Adipocyte (in vitro differentiated cells): ENCODE data around the gene CENPM.
A peak's percentile ranks its signal among the peaks of the same experiment; 100 is the strongest.

Experiments
- DNase-seq: peaks from one replicate; pipeline ENCODE4 v3.0.0-alpha.2; 2015; ENCODE audit warnings: low read depth
- H3K27me3 ChIP-seq: replicated peaks from 2 replicates; pipeline ENCODE4 v1.7.0; 2013; ENCODE audit warnings: mild to moderate bottlenecking, low read length, moderate library complexity; ENCODE audit not compliant: control insufficient read depth, insufficient read depth
- H3K36me3 ChIP-seq: 2 replicates; pipeline ENCODE4 v1.7.0; 2013; ENCODE audit warnings: low read length, mild to moderate bottlenecking, moderate library complexity; ENCODE audit not compliant: control insufficient read depth, insufficient read depth, severe bottlenecking
- H3K4me1 ChIP-seq: 2 replicates; pipeline ENCODE4 v1.7.0; 2013; ENCODE audit warnings: mild to moderate bottlenecking, low read length, moderate library complexity; ENCODE audit not compliant: control insufficient read depth, insufficient read depth
- H3K4me3 ChIP-seq: 2 replicates; pipeline ENCODE4 v1.7.0; 2013; ENCODE audit warnings: mild to moderate bottlenecking, low read length, moderate library complexity
- H3K9ac ChIP-seq: 2 replicates; pipeline ENCODE4 v1.7.0; 2013; ENCODE audit warnings: mild to moderate bottlenecking, low read length, moderate library complexity
- H3K9me3 ChIP-seq: 2 replicates; pipeline ENCODE4 v1.7.0; 2013; ENCODE audit warnings: mild to moderate bottlenecking, low read length, moderate library complexity; ENCODE audit not compliant: control insufficient read depth

CENPM gene

DNA sequence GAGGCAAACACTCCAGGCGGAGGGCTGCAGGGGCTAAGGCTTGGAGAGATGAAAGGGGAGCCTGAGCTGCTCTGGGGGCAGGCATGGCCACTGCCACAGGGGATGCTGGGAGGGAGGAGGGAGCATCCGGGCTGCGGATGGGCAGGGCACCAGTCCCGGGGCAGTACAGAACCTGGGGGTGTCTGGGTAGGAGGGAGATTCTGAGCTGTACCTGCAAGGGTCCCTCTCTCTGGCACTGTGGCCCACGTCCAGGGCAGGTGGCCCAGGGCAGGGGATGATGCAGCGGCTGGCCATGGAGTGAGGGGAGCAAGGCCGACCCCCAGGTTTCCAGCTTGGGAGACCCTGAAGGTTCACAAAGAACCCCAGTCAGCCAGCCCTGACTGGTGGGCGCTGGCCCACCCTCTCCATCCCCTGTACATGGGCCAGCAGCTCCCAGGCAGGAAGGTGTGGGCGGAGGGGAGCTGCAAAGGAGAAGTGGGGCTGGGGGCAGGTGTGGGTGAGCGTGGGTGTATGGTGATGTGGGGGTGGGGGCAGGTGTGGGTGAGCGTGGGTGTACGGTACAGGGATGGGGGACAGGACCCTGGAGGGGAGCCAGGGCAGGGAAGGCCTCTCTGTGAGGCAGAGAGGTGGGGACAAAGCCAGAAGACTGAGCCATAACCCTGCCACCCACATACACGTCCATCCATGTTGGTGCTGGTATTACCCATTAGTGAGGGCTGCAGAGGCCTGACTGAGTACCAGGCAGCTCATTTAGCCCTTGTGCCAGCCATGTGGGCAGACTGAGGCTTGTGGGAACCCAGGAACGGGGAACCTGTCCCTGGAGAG lies 18.1 kb downstream of the CENPM start:
- Histone ChIP-seq H3K4me1 (peaks cover 3% of the 10 kb centered on the region), H3K9me3 (no peaks in the 10 kb centered on the region), H3K9ac (no peak overlapping the region), H3K27me3 (peaks cover 9% of the 10 kb centered on the region), H3K4me3 (no peak overlapping the region), H3K36me3 (no peaks in the 10 kb centered on the region)
- no peak for DNase-seq

- Histone ChIP-seq H3K9ac (no peak overlapping the region), H3K27me3 (peaks cover 9% of the 10 kb centered on the region), H3K36me3 (no peaks in the 10 kb centered on the region), H3K9me3 (no peaks in the 10 kb centered on the region), H3K4me3 (no peak overlapping the region), H3K4me1 (peaks cover 3% of the 10 kb centered on the region)
- DNase-seq = no peak
These were observed 19.1 kb downstream of the CENPM start for GRCh38 chr22:41927813-41928212.

DNA sequence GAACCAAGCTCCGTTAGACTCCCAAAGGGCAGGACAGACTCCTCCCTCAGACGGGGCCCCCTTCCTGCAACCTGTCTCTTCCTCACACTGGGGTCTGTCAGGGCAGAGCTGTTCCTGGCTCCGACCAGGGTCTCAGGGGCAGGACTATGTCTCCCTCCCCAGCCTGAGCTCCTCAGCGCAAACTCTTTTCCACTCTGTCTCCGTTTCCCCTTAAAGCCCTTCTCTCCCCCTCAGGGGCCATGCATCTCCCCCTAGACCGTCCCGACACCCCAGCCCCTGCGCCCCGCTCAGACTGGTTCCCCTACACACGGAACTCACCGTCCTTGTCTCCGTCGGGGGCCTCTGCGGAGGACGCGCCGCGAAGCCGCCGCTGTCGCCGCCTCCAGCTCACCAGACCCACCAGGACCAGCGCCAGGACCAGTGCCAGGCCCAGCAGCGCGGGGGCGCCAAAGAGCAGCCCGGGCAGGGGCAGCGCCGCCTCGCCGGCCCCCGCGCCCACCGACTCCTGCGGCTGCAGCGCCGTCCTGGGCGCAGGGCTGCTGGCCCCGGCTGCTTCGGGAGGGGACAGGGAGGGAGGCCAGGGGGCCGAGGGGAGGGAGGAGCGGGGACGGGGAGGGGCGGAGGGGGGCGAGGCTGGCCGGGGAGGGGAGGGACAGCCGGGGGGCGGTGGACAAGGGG lies 21.0 kb downstream of the CENPM start:
- no peak overlapping the region for H3K9ac ChIP-seq
- peaks cover 9% of the 10 kb centered on the region for H3K27me3 ChIP-seq
- H3K4me3 ChIP-seq = no peak overlapping the region
- no peaks in the 10 kb centered on the region for H3K9me3 ChIP-seq
- DNase-seq = peak; percentile 72
- peaks cover 3% of the 10 kb centered on the region for H3K4me1 ChIP-seq
- no peaks in the 10 kb centered on the region for H3K36me3 ChIP-seq

DNA sequence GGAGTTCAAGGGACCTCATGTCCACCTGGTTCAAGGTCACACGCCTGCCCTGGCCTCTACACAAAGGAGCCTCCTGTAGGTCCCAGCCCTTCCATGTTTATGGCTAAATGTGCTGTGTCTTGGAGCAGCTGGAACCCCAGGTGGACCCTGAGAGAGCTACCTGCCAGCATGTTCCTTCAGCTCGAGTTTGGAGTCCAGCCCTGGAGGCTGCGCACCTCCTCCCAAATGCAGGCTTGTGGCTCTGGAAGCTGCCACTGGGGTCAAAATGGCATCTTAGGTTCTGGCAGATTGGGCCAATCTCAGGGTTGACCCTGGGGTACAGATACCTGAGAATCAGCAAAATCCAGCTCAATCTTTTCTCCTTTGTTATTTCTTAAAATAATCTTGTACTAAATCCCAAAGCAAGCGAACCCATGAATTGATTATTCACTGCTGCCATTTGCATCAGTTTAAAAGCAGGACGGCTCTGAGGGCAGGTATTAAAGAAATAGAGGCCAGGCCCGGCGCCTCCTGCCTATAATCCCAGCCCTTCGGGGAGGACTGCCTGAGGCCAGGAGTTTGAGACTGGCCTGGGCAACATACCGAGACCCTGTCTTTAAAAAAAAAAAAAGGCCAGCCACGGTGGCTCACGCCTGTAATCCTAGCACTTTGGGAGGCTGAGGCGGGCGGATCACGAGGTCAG lies 23.2 kb downstream of the CENPM start:
- no peak for DNase-seq
- no peaks in the 10 kb centered on the region for H3K36me3 ChIP-seq
- H3K9ac ChIP-seq = no peak overlapping the region
- peaks cover 9% of the 10 kb centered on the region for H3K27me3 ChIP-seq
- H3K4me3 ChIP-seq = no peak overlapping the region
- H3K9me3 ChIP-seq = no peaks in the 10 kb centered on the region
- H3K4me1 ChIP-seq = peaks cover 8% of the 10 kb centered on the region

- H3K9ac ChIP-seq = no peak overlapping the region
- H3K27me3 ChIP-seq = peaks cover 10% of the 10 kb centered on the region
- peaks cover 8% of the 10 kb centered on the region for H3K4me1 ChIP-seq
- no peak overlapping the region for H3K4me3 ChIP-seq
- DNase-seq = no peak
- H3K9me3 ChIP-seq = no peaks in the 10 kb centered on the region
- H3K36me3 ChIP-seq = no peaks in the 10 kb centered on the region
These were observed 23.9 kb downstream of the CENPM start for GRCh38 chr22:41922940-41923594.

GRCh38 chr22:41922328-41922727 lies 24.6 kb downstream of the CENPM start:
- no peaks in the 10 kb centered on the region for H3K36me3 ChIP-seq
- H3K27me3 ChIP-seq = peaks cover 17% of the 10 kb centered on the region
- no peak overlapping the region for H3K4me3 ChIP-seq
- no peak for DNase-seq
- H3K9ac ChIP-seq = no peak overlapping the region
- H3K4me1 ChIP-seq = peaks cover 8% of the 10 kb centered on the region
- H3K9me3 ChIP-seq = no peaks in the 10 kb centered on the region

DNA sequence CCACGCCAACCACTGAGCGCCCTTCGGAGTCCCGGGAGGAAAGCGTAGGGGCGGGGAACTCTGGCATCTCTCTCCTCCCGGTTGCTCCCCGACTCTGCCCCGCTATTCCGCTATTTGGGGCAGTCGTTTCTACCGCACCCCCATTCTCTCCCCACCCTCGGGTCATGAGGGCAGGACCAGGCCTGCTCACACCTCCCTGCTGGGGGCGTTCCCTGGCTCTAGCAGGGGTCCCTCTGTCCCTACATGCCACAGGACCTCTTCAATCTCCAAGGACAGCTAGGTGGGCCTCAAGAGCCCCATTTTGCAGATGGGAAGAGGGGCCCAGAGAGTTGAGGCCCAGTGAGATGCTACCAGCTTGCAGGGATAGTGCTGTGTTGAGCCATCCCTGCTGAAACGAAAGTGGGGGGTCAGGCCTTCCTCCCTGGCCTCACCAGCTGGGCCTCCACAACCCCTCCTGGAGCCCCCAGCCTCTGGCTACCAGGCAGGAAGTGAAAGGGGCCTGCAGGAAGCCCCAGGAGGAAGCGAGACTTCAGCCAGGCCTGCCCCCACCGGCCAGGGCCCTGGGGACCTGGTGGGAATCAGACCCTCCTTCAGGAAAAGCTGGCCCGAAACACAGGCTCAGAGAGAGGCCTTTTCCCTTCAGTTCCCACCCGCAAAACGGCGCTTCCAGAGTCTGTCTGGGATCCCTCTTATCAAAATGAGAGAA lies 26.5 kb downstream of the CENPM start:
- H3K27me3 ChIP-seq = peaks cover 24% of the 10 kb centered on the region
- no peak for DNase-seq
- peaks cover 5% of the 10 kb centered on the region for H3K4me1 ChIP-seq
- no peak overlapping the region for H3K9ac ChIP-seq
- H3K4me3 ChIP-seq = no peak overlapping the region
- H3K9me3 ChIP-seq = no peaks in the 10 kb centered on the region
- no peaks in the 10 kb centered on the region for H3K36me3 ChIP-seq

GRCh38 chr22:41919357-41920224 lies 27.4 kb downstream of the CENPM start:
- Histone ChIP-seq H3K9me3 (no peaks in the 10 kb centered on the region), H3K27me3 (peaks cover 25% of the 10 kb centered on the region), H3K4me3 (peak overlapping the region; percentile 66), H3K4me1 (peaks cover 5% of the 10 kb centered on the region), H3K36me3 (no peaks in the 10 kb centered on the region), H3K9ac (peak overlapping the region; percentile 21)
- peak; percentile 35 for DNase-seq

- no peak for DNase-seq
These were observed 28.8 kb downstream of the CENPM start for GRCh38 chr22:41917903-41918791.

More at GRCh38 chr22:41917903-41918791, 28.8 kb downstream of the CENPM start:
- Histone ChIP-seq H3K9me3 (no peaks in the 10 kb centered on the region), H3K4me1 (peaks cover 5% of the 10 kb centered on the region), H3K9ac (no peak overlapping the region), H3K4me3 (no peak overlapping the region), H3K36me3 (no peaks in the 10 kb centered on the region), H3K27me3 (peaks cover 28% of the 10 kb centered on the region)
